Measurements from ENCODE around the gene LRRC75B. TPM values are rescaled to one million over a fixed set of nuclear protein-coding genes. Genes with fewer than 3 reads are reported as not detected.

The LRRC75B gene
- total and polyA plus RNA-seq, 9 of the 15 experiments (the other 6 are each of a cell fraction or from before 2014, with no cell fraction given): 0.10 to 2.8 (median 1.0) TPM; not detected in 1

DNA sequence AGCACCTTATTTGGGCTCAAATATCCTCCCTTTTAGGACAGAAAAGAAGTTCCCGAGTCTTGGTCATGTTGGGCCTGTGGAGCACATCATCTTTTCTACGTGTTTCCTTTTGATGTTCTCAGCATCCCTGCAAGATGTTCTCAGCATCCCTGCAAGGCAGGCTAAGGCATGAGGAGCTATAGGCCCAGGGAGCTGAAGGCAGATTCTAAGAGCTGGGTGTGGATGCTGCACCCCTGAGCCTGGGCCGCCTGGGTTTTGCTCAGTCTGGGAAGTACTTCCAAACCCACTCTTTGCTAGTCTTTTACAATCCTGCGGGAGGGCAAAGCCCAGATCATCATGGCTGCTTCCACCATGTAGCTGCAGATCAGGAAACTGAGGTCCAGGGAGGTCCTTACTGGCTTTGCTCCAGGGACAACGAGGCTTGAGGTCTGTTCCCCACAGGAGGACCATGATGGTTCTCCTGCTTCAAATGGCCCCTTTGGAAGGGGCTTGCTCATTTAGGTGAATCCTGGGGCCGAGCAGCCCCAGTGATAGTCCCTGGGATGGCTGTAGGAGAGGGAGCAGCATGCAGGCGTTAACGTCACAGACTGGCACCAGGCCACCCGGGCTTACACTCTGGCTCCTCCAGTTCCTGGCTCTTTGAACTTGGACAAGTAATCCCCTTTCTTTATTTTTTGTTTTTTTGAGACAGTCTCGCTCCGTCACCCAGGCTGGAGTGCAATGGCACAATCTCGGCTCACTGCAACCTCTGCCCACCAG lies 10.6 kb downstream of the LRRC75B start:
- Histone ChIP-seq H3K27me3 (ENCODE audit: control insufficient read depth in 2 of 2, insufficient read depth in 2 of 2, low read length in 2 of 2) (no peaks in the 10 kb centered on the region), H3K9me3 (replicated peaks; ENCODE audit: control insufficient read depth, insufficient read depth, low read depth, low read length) (no peaks in the 10 kb centered on the region), H3K4me1 (replicated peaks in 1 of 2; ENCODE audit: control insufficient read depth in 2 of 2, insufficient read depth in 2 of 2, low read length in 2 of 2) (peaks cover 0 to 17% of the 10 kb centered on the region in 2 experiments; a peak in 2 of 5 replicates), H3K79me2 (ENCODE audit: control insufficient read depth, insufficient read depth, low read length) (no peaks in the 10 kb centered on the region), H3K4me3 (no peak overlapping the region), H3K36me3 (ENCODE audit: control insufficient read depth, insufficient read depth, low read length) (no peaks in the 10 kb centered on the region), H3K4me2 (ENCODE audit: insufficient read depth, low read length) (no peak overlapping the region), H3K9me1 (ENCODE audit: control insufficient read depth, insufficient read depth, low read length) (no peaks in the 10 kb centered on the region), H3K9ac (ENCODE audit: insufficient read depth in 1 of 2, low read depth in 2 of 2, low read length in 2 of 2) (no peak overlapping the region), H4K20me1 (replicated peaks; ENCODE audit: control insufficient read depth, insufficient read depth, low read length) (no peaks in the 10 kb centered on the region), H2AFZ (ENCODE audit: low read depth, low read length) (no peak overlapping the region), H3K27ac (ENCODE audit: extremely low read depth, low read depth, low read length) (no peak overlapping the region)
- intact Hi-C loops (cut with micrococcal nuclease) (no loop called here), in situ Hi-C loops (cut with MboI) (no loop called here)
- ChIA-PET CTCF (ENCODE audit: low intra/inter-chr PET ratio) (no interaction called here), POLR2A (interaction anchor here (0.5 to 1.0 kb wide), 2 partner anchors 11 to 34 kb away, joined by 3 to 4 read pairs; partner anchors contain the start of gene LRRC75B)
- ATAC-seq (no peak), FAIRE-seq (no peak), DNase-seq (ENCODE audit: extremely low read depth in 1 of 4, low spot score in 3 of 4) (no peak)
- no TSS peak for BruUV-seq (replicated peaks)
- WGBS (ENCODE audit: insufficient coverage, low coverage, missing lambda C conversion rate): 60% methylated on average over 11 of the region's 12 CpGs
- TF ChIP-seq ZC3H4 (CRISPR knock-in tag; IDR thresholded peaks at IDR 0.05; ENCODE audit: borderline replicate concordance) (no peak), CTBP1 (IDR thresholded peaks at IDR 0.05; ENCODE audit: borderline replicate concordance) (peak; percentile 51; the same call in 1 of the 2 replicates)

DNA sequence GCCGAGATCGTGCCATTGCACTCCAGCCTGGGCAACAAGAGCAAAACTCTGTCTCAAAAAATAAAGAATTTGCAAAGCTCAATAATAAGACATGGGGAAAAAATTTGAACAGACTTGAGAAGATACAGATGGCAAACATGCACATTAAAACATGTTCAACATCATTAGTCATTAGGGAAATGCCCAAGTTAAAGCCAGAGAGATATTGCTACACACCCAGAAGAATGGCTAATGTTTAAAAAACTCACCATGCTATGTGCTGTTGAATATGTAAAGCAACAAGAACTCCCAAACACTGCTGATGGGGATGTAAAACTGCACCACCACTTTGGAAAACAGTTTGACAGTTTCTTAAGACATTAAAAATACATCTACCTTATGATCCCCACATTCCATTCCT lies 12.6 kb downstream of the LRRC75B start:
- no peak for FAIRE-seq
- intact Hi-C loops (cut with micrococcal nuclease) (no loop called here), in situ Hi-C loops (cut with MboI) (no loop called here)
- CTCF ChIA-PET (ENCODE audit: low intra/inter-chr PET ratio): no interaction called here
- WGBS (ENCODE audit: insufficient coverage, low coverage, missing lambda C conversion rate): no CpG with 5 or more reads among the region's 2 CpGs
- H4K20me1 ChIP-seq (replicated peaks; ENCODE audit: control insufficient read depth, insufficient read depth, low read length): no peaks in the 10 kb centered on the region
- no peak overlapping the region for H3K27ac ChIP-seq (ENCODE audit: extremely low read depth, low read depth, low read length)
- H3K9ac ChIP-seq (ENCODE audit: insufficient read depth in 1 of 2, low read depth in 2 of 2, low read length in 2 of 2): no peak overlapping the region
- H2AFZ ChIP-seq (ENCODE audit: low read depth, low read length): no peak overlapping the region
- no TSS peak for BruUV-seq (replicated peaks)
- no peaks in the 10 kb centered on the region for H3K27me3 ChIP-seq (ENCODE audit: control insufficient read depth in 2 of 2, insufficient read depth in 2 of 2, low read length in 2 of 2)
- no peaks in the 10 kb centered on the region for H3K9me3 ChIP-seq (replicated peaks; ENCODE audit: control insufficient read depth, insufficient read depth, low read depth, low read length)
- DNase-seq (ENCODE audit: extremely low read depth in 1 of 4, low spot score in 3 of 4): no peak
- H3K4me2 ChIP-seq (ENCODE audit: insufficient read depth, low read length): no peak overlapping the region
- H3K36me3 ChIP-seq (ENCODE audit: control insufficient read depth, insufficient read depth, low read length): peaks cover 3% of the 10 kb centered on the region; the same call in 1 of the 3 replicates
- H3K4me1 ChIP-seq (replicated peaks in 1 of 2; ENCODE audit: control insufficient read depth in 2 of 2, insufficient read depth in 2 of 2, low read length in 2 of 2): peaks cover 0 to 10% of the 10 kb centered on the region in 2 experiments; a peak in 2 of 5 replicates
- no peaks in the 10 kb centered on the region for H3K9me1 ChIP-seq (ENCODE audit: control insufficient read depth, insufficient read depth, low read length)
- H3K4me3 ChIP-seq: no peak overlapping the region
- POLR2A ChIA-PET: interaction anchor here (1.0 kb wide), 1 partner anchor 11 kb away, joined by 3 read pairs; no protein-coding TSS in a partner anchor
- no peaks in the 10 kb centered on the region for H3K79me2 ChIP-seq (ENCODE audit: control insufficient read depth, insufficient read depth, low read length)
- no peak for ATAC-seq
- no peak for TF ChIP-seq MEF2D (tag; conservative IDR thresholded peaks at IDR 0.05; ENCODE audit: low read depth)
- TF ChIP-seq NR3C1 (CRISPR knock-in tag; IDR thresholded peaks at IDR 0.05): no peak
- no peak for TF ChIP-seq NCOR1 (IDR thresholded peaks at IDR 0.05)
- no peak for TF ChIP-seq HMG20A (CRISPR knock-in tag; conservative IDR thresholded peaks at IDR 0.05)
- TF ChIP-seq, protein P1, sequence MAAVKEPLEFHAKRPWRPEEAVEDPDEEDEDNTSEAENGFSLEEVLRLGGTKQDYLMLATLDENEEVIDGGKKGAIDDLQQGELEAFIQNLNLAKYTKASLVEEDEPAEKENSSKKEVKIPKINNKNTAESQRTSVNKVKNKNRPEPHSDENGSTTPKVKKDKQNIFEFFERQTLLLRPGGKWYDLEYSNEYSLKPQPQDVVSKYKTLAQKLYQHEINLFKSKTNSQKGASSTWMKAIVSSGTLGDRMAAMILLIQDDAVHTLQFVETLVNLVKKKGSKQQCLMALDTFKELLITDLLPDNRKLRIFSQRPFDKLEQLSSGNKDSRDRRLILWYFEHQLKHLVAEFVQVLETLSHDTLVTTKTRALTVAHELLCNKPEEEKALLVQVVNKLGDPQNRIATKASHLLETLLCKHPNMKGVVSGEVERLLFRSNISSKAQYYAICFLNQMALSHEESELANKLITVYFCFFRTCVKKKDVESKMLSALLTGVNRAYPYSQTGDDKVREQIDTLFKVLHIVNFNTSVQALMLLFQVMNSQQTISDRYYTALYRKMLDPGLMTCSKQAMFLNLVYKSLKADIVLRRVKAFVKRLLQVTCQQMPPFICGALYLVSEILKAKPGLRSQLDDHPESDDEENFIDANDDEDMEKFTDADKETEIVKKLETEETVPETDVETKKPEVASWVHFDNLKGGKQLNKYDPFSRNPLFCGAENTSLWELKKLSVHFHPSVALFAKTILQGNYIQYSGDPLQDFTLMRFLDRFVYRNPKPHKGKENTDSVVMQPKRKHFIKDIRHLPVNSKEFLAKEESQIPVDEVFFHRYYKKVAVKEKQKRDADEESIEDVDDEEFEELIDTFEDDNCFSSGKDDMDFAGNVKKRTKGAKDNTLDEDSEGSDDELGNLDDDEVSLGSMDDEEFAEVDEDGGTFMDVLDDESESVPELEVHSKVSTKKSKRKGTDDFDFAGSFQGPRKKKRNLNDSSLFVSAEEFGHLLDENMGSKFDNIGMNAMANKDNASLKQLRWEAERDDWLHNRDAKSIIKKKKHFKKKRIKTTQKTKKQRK (IDR thresholded peaks at IDR 0.05; ENCODE audit: borderline replicate concordance, low read depth, low read length): no peak
- TF ChIP-seq ZNF212 (CRISPR knock-in tag; IDR thresholded peaks at IDR 0.05): no peak
- TF ChIP-seq SPI1 (IDR thresholded peaks at IDR 0.05; ENCODE audit: borderline replicate concordance, low read depth, low read length): no peak
- TF ChIP-seq CBX3 (IDR thresholded peaks at IDR 0.05; ENCODE audit: borderline replicate concordance in 1 of 2, low read length in 2 of 2): no peak
- TF ChIP-seq HOXB6 (CRISPR knock-in tag; IDR thresholded peaks at IDR 0.05; ENCODE audit: borderline replicate concordance): no peak
- no peak for TF ChIP-seq FOXJ3 (CRISPR knock-in tag; IDR thresholded peaks at IDR 0.05)
- TF ChIP-seq SIN3B (IDR thresholded peaks at IDR 0.05; ENCODE audit: low read depth): no peak
